K562 (cell line): ENCODE measurements around the gene PPFIA3. TPM values are rescaled to one million over a fixed set of nuclear protein-coding genes. Genes with fewer than 3 reads are reported as not detected.

Source experiments
- DDX20 ChIP-seq: fragments of 450-650 bp; IDR thresholded peaks from 2 replicates; pipeline ENCODE4 v1.6.1; 2016; ENCODE audit warnings: missing genetic modification characterization, low read depth, mild to moderate bottlenecking, missing compliant biosample characterization, moderate library complexity
- GABPB2 ChIP-seq: fragments of 250-450 bp; sonication (Bioruptor Pico); conservative IDR thresholded peaks from 2 replicates; pipeline ENCODE4 v1.5.1; 2021; ENCODE audit warnings: mild to moderate bottlenecking
- GTF2E2 ChIP-seq: fragments of 200-800 bp; sonication (Bioruptor generic); IDR thresholded peaks from 2 replicates; pipeline ENCODE4 v1.6.1; 2016; ENCODE audit warnings: missing genetic modification characterization, missing compliant biosample characterization
- HDAC1 ChIP-seq, 2 experiments: fragments of 450-650 bp; IDR thresholded peaks; 2 replicates each; pipeline ENCODE4 v1.6.1; 2016 to 2017; ENCODE audit warnings: inconsistent platforms in 1 of 2, mild to moderate bottlenecking in 1 of 2, moderate library complexity in 1 of 2
- HIVEP1 ChIP-seq: fragments of 250-450 bp; sonication (Bioruptor Pico); IDR thresholded peaks from 2 replicates; pipeline ENCODE4 v1.4.0; 2020; ENCODE audit warnings: mild to moderate bottlenecking
- HNRNPUL1 ChIP-seq: fragments of 200-400 bp; formaldehyde crosslinking; IDR thresholded peaks from 2 replicates; pipeline ENCODE4 v1.6.1; 2017; ENCODE audit warnings: low read length
- IRF2 ChIP-seq: sonication (generic); formaldehyde crosslinking; IDR thresholded peaks from 2 replicates; pipeline ENCODE4 v1.8.1; 2022; ENCODE audit warnings: mild to moderate bottlenecking, missing genetic modification reagents
- KLF13 ChIP-seq: fragments of 450-650 bp; IDR thresholded peaks from 2 replicates; pipeline ENCODE4 v1.6.1; 2016; ENCODE audit warnings: missing genetic modification characterization, low read depth, mild to moderate bottlenecking, missing compliant biosample characterization, moderate library complexity, borderline replicate concordance
- LCOR ChIP-seq: sonication (generic); formaldehyde crosslinking; IDR thresholded peaks from 2 replicates; pipeline ENCODE4 v1.8.0; 2022; ENCODE audit warnings: mild to moderate bottlenecking, missing genetic modification reagents
- NCOA6 ChIP-seq: fragments of 450-650 bp; IDR thresholded peaks from 2 replicates; pipeline ENCODE4 v1.6.1; 2017; ENCODE audit warnings: mild to moderate bottlenecking
- PCBP1 ChIP-seq: fragments of 200-400 bp; formaldehyde crosslinking; IDR thresholded peaks from 2 replicates; pipeline ENCODE4 v1.6.1; 2018; ENCODE audit warnings: mild to moderate bottlenecking, low read depth, low read length; ENCODE audit not compliant: poor library complexity, severe bottlenecking
- PHF20 ChIP-seq: fragments of 450-650 bp; IDR thresholded peaks from 2 replicates; pipeline ENCODE4 v1.6.1; 2018; ENCODE audit not compliant: partially characterized antibody
- SAFB ChIP-seq: fragments of 200-400 bp; formaldehyde crosslinking; IDR thresholded peaks from 2 replicates; pipeline ENCODE4 v1.6.1; 2017; ENCODE audit warnings: low read depth, low read length, borderline replicate concordance
- ZFPM2 ChIP-seq: fragments of 250-450 bp; sonication (Bioruptor Pico); IDR thresholded peaks from 2 replicates; pipeline ENCODE4 v1.5.1; 2022; ENCODE audit warnings: mild to moderate bottlenecking
- ZNF24 ChIP-seq: fragments of 450-650 bp; IDR thresholded peaks from 2 replicates; pipeline ENCODE4 v1.6.1; 2016
- polyA plus RNA-seq, 8 experiments: library from polyadenylated mRNA; depleted of rRNA in 4 of 8; stranded (reverse) in 5 of 8; unstranded in 3 of 8; fragments of >200 nt; fragmentation: Nextera tagmentation in 2 of 8; fragmentation: Illumina TruSeq in 1 of 8; extraction: Ambion mirVana in 2 of 8; extraction: Trizol in 1 of 8; gene quantifications; 2 replicates each; pipeline versions ENCODE4 v1.2.1 to v1.2.3, GENCODE V29; 2011 to 2014; ENCODE audit warnings: inconsistent platforms in 1 of 8, missing spikeins in 1 of 8
- total RNA-seq, 7 experiments: library from RNA; depleted of rRNA in 6 of 7; stranded (reverse); fragments of >200 nt in 6 of 7; fragmentation: Illumina TruSeq in 2 of 7; extraction: Trizol in 2 of 7; gene quantifications; 2 replicates each; pipeline versions ENCODE4 v1.2.1 to v1.2.3, GENCODE V29; 2011 to 2021; ENCODE audit warnings: low replicate concordance in 1 of 7
- TF ChIP-seq, protein P1 (sequence below): sonication (generic); formaldehyde crosslinking; IDR thresholded peaks from 2 replicates; pipeline ENCODE4 v1.8.1; 2023; ENCODE audit warnings: mild to moderate bottlenecking, missing genetic modification reagents, moderate library complexity
- TF ChIP-seq, protein P2 (sequence below): sonication (generic); formaldehyde crosslinking; IDR thresholded peaks from 2 replicates; pipeline ENCODE4 v1.8.0; 2022; ENCODE audit warnings: mild to moderate bottlenecking, missing genetic modification reagents, borderline replicate concordance

Gene PPFIA3
- total and polyA plus RNA-seq, 9 of the 15 experiments (the other 6 are each of a cell fraction or from before 2014, with no cell fraction given) = 0.10 to 53.0 (median 17.6) TPM

DNA sequence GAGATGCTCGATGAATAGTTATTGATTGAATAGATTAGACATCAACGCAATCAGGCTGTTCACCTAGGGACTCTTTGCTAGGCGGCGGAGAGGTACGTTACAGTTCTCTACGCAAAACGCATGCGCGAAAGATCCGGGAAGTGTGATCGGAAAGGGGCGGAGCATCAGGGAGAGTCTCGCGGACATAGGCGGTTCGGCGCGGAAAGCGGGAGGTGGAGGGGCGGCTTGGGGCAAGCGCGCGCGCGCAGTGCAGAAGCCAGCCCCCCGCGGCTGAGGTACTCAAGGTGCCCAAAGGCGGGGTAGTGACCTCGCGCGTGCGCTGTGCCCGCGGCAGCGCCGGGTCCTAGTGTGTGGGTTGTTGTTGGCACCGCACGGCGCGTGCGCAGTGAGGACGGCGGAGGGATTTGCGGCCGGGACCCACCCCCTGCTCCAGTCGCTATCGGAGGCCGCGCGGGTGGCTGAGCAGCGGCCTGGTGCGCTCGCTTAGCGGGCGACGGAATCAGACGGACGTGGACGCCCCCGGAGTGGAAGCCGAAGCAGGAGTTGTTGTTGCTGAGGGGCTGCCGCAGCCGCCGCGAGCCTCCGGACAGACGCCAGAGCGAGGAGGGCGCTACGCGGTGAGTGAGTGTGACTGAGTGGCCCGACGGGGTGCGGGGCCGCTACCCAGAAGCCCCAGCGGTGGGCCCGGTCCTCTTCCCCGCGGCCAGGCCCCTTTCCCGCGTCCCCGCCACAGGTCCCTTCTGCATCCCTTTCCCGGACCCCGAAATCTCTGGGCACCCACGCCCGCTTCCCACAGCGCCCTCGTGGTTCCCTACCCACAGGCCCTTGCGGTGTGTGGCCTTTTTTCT lies 34.1 kb upstream of the PPFIA3 start, which contains the start of gene SNRNP70 (continued):
- TF ChIP-seq DDX20 (tag) = no peak
- peak; percentile 42; the same call in 1 of the 2 replicates for TF ChIP-seq LCOR (CRISPR knock-in tag)
- no peak for TF ChIP-seq ZNF24
- no peak for TF ChIP-seq IRF2 (CRISPR knock-in tag)
- TF ChIP-seq HDAC1 (IDR thresholded peaks at IDR 0.05) = peak in 1 of 2 experiments; percentile 91; a peak in 2 of 4 replicates
- TF ChIP-seq PCBP1 = peak; percentile 98
- TF ChIP-seq ZFPM2 = peak; percentile 77; the same call in 1 of the 2 replicates
- peak; percentile 61; the same call in 1 of the 2 replicates for TF ChIP-seq HIVEP1 (CRISPR knock-in tag)
- TF ChIP-seq NCOA6 = no peak
- TF ChIP-seq GABPB2 (CRISPR knock-in tag) = no peak; the same call in 1 of the 2 replicates
- TF ChIP-seq, protein P1, sequence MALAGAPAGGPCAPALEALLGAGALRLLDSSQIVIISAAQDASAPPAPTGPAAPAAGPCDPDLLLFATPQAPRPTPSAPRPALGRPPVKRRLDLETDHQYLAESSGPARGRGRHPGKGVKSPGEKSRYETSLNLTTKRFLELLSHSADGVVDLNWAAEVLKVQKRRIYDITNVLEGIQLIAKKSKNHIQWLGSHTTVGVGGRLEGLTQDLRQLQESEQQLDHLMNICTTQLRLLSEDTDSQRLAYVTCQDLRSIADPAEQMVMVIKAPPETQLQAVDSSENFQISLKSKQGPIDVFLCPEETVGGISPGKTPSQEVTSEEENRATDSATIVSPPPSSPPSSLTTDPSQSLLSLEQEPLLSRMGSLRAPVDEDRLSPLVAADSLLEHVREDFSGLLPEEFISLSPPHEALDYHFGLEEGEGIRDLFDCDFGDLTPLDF (CRISPR knock-in tag) = peak; percentile 73; the same call in 1 of the 2 replicates
- TF ChIP-seq, protein P2, sequence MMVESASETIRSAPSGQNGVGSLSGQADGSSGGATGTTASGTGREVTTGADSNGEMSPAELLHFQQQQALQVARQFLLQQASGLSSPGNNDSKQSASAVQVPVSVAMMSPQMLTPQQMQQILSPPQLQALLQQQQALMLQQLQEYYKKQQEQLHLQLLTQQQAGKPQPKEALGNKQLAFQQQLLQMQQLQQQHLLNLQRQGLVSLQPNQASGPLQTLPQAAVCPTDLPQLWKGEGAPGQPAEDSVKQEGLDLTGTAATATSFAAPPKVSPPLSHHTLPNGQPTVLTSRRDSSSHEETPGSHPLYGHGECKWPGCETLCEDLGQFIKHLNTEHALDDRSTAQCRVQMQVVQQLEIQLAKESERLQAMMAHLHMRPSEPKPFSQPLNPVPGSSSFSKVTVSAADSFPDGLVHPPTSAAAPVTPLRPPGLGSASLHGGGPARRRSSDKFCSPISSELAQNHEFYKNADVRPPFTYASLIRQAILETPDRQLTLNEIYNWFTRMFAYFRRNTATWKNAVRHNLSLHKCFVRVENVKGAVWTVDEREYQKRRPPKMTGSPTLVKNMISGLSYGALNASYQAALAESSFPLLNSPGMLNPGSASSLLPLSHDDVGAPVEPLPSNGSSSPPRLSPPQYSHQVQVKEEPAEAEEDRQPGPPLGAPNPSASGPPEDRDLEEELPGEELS (CRISPR knock-in tag) = 0 out of 2 replicates have a peak, but pooled peaks have one; percentile 63
- TF ChIP-seq GTF2E2 (tag) = peak; percentile 97
- no peak for TF ChIP-seq HNRNPUL1
- peak; percentile 80 for TF ChIP-seq PHF20
- peak; percentile 34; the same call in 1 of the 2 replicates for TF ChIP-seq KLF13 (tag)
- TF ChIP-seq SAFB = 0 out of 2 replicates have a peak, but pooled peaks have one; percentile 36
